Liver (tissue), 9 donors: ENCODE measurements around the gene U2AF2. TPM values are rescaled to one million over a fixed set of nuclear protein-coding genes. Genes with fewer than 3 reads are reported as not detected.

Experiments
- DNase-seq: peaks from one replicate; pipeline ENCODE4 v3.0.0-alpha.2; 2017; ENCODE audit warnings: low spot score
- H3K27ac ChIP-seq, 2 donors: one replicate each; pipeline ENCODE4 v1.7.0; 2013; ENCODE audit warnings: inconsistent platforms in 2 of 2, low read length in 2 of 2, control low read depth in 1 of 2, low read depth in 1 of 2, mild to moderate bottlenecking in 1 of 2
- H3K27me3 ChIP-seq, 4 donors: one replicate each; pipeline versions ENCODE4 v1.6.1 to v1.7.0; 2013; ENCODE audit warnings: low read length in 3 of 4, inconsistent platforms in 1 of 4, mild to moderate bottlenecking in 1 of 4, moderate library complexity in 1 of 4; ENCODE audit not compliant: control insufficient read depth in 4 of 4, insufficient read depth in 4 of 4
- H3K36me3 ChIP-seq, 4 donors: one replicate each; pipeline versions ENCODE4 v1.6.1 to v1.7.0; 2013; ENCODE audit warnings: low read length in 3 of 4, mild to moderate bottlenecking in 3 of 4, low read depth in 1 of 4, moderate library complexity in 1 of 4; ENCODE audit not compliant: control insufficient read depth in 4 of 4, insufficient read depth in 3 of 4
- H3K4me1 ChIP-seq, 4 donors: one replicate each; pipeline versions ENCODE4 v1.6.1 to v1.7.0; 2013; ENCODE audit warnings: low read length in 3 of 4, mild to moderate bottlenecking in 3 of 4, moderate library complexity in 1 of 4; ENCODE audit not compliant: control insufficient read depth in 4 of 4, insufficient read depth in 4 of 4
- H3K4me3 ChIP-seq, 3 donors: one replicate each; pipeline versions ENCODE4 v1.6.1 to v1.7.0; 2013; ENCODE audit warnings: low read length in 3 of 3, control low read depth in 1 of 3, low read depth in 1 of 3, mild to moderate bottlenecking in 1 of 3
- H3K9ac ChIP-seq, 2 donors: one replicate each; pipeline ENCODE4 v1.7.0; 2013; ENCODE audit warnings: low read length in 2 of 2, mild to moderate bottlenecking in 2 of 2, moderate library complexity in 2 of 2, control low read depth in 1 of 2, low read depth in 1 of 2
- H3K9me3 ChIP-seq, 4 donors: one replicate each; pipeline versions ENCODE4 v1.6.1 to v1.7.0; 2013; ENCODE audit warnings: low read length in 3 of 4; ENCODE audit not compliant: control insufficient read depth in 4 of 4
- EGR1 ChIP-seq, 2 donors: IDR thresholded peaks; 2 replicates each; pipeline ENCODE4 v1.6.1; 2016 to 2018; ENCODE audit warnings: antibody characterized with exemption in 2 of 2, low read depth in 2 of 2
- FOXA1 ChIP-seq: IDR thresholded peaks from 2 replicates; pipeline ENCODE4 v1.6.1; 2016; ENCODE audit warnings: antibody characterized with exemption
- FOXA2 ChIP-seq: IDR thresholded peaks from 2 replicates; pipeline ENCODE4 v1.6.1; 2016; ENCODE audit warnings: antibody characterized with exemption
- GABPA ChIP-seq, 2 donors: IDR thresholded peaks in 1 of 2; conservative IDR thresholded peaks in 1 of 2; 2 replicates each; pipeline ENCODE4 v1.6.1; 2016; ENCODE audit warnings: antibody characterized with exemption in 2 of 2, mild to moderate bottlenecking in 1 of 2, moderate library complexity in 1 of 2
- HNF4A ChIP-seq, 2 donors: conservative IDR thresholded peaks; 2 replicates each; pipeline ENCODE4 v1.6.1; 2016; ENCODE audit warnings: antibody characterized with exemption in 2 of 2, mild to moderate bottlenecking in 2 of 2
- HNF4G ChIP-seq: IDR thresholded peaks from 2 replicates; pipeline ENCODE4 v1.6.1; 2016; ENCODE audit warnings: antibody characterized with exemption
- JUND ChIP-seq, 2 donors: IDR thresholded peaks; 2 replicates each; pipeline ENCODE4 v1.6.1; 2016; ENCODE audit warnings: antibody characterized with exemption in 2 of 2
- NR2F2 ChIP-seq: IDR thresholded peaks from 2 replicates; pipeline ENCODE4 v1.6.1; 2016; ENCODE audit warnings: antibody characterized with exemption
- RAD21 ChIP-seq, 2 donors: IDR thresholded peaks; 2 replicates each; pipeline ENCODE4 v1.6.1; 2016; ENCODE audit warnings: antibody characterized with exemption in 2 of 2, mild to moderate bottlenecking in 2 of 2
- RXRA ChIP-seq, 2 donors: IDR thresholded peaks; 2 replicates each; pipeline ENCODE4 v1.6.1; 2017 to 2018; ENCODE audit warnings: antibody characterized with exemption in 2 of 2, mild to moderate bottlenecking in 1 of 2
- SP1 ChIP-seq: IDR thresholded peaks from 2 replicates; pipeline ENCODE4 v1.6.1; 2018; ENCODE audit warnings: antibody characterized with exemption, mild to moderate bottlenecking
- TAF1 ChIP-seq: conservative IDR thresholded peaks from 2 replicates; pipeline ENCODE4 v1.6.1; 2016; ENCODE audit warnings: antibody characterized with exemption, mild to moderate bottlenecking
- YY1 ChIP-seq: IDR thresholded peaks from 2 replicates; pipeline ENCODE4 v1.6.1; 2016; ENCODE audit warnings: antibody characterized with exemption, mild to moderate bottlenecking
- WGBS: extraction: QIAGEN DNeasy Blood & Tissue Kit; methylation state at CpG from one replicate; pipeline ENCODE4 v1.1.7; 2013; 5-methylcytosine and 5-hydroxymethylcytosine counted together
- polyA plus RNA-seq, 2 donors: library from polyadenylated mRNA; stranded (reverse) in 1 of 2; unstranded in 1 of 2; fragments of 200-250 nt in 1 of 2; fragments of >200 nt in 1 of 2; fragmentation: Nextera tagmentation in 1 of 2; extraction: Ambion mirVana in 1 of 2; gene quantifications; one replicate each; pipeline versions ENCODE4 v1.2.1 to v1.2.3, GENCODE V29; 2013 to 2015
- total RNA-seq, 2 donors: library from RNA; depleted of rRNA; stranded (reverse); fragments of >200 nt; gene quantifications; one replicate each; pipeline ENCODE4 v1.2.3, GENCODE V29; 2014
- TF ChIP-seq, protein P1 (sequence below): IDR thresholded peaks from 2 replicates; pipeline ENCODE4 v1.6.1; 2016; ENCODE audit warnings: antibody characterized with exemption, mild to moderate bottlenecking
- TF ChIP-seq, protein P2 (sequence below): IDR thresholded peaks from 2 replicates; pipeline ENCODE4 v1.6.1; 2016; ENCODE audit warnings: antibody characterized with exemption
- TF ChIP-seq, protein P3 (sequence below): IDR thresholded peaks from 2 replicates; pipeline ENCODE4 v1.6.1; 2016; ENCODE audit warnings: antibody characterized with exemption
- TF ChIP-seq, protein P4 (sequence below): fragments of 150-350 bp; IDR thresholded peaks from 2 replicates; pipeline ENCODE4 v1.5.1; 2017; ENCODE audit warnings: improper control_type of control experiment, low read depth, low read length; ENCODE audit not compliant: missing input control
- TF ChIP-seq, protein P5 (sequence below): IDR thresholded peaks from 2 replicates; pipeline ENCODE4 v1.6.1; 2016; ENCODE audit warnings: antibody characterized with exemption
- donor health status: healthy.
- donor health status: healthy.
- donor health status: healthy.
- donor health status: healthy.
- donor health status: healthy.

U2AF2 gene
- total and polyA plus RNA-seq, 4 donors = 8.6 to 66.6 (median 51.2) TPM

DNA sequence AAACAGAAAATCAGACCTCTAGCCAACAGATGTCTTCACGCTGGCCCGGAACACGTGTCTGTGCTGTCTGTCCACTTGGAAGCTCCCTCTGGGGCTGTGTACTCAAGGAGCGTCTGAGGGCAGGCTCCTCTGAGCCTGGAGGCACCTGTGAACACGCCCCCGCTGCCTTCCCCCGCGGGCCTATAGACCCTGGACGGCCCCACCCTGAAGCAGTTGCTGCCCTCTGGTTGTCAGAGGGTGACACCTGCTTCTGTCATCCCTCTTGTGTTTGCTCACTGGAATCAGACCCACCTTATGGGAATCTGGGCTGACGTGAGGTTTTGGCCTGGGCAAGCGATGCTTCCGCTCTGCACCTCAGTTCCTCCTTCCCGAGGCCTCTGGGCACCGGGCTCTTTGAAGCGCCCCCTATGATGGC lies 39.4 kb downstream of the U2AF2 start:
- no peak for DNase-seq
- H3K36me3 ChIP-seq = peaks cover 21 to 85% (median 34%) of the 10 kb centered on the region in 4 donors
- no peak overlapping the region for H3K27ac ChIP-seq
- H3K9me3 ChIP-seq = no peaks in the 10 kb centered on the region
- no peaks in the 10 kb centered on the region for H3K4me1 ChIP-seq
- no peaks in the 10 kb centered on the region for H3K27me3 ChIP-seq
- H3K4me3 ChIP-seq = no peak overlapping the region
- TF ChIP-seq, protein P1, sequence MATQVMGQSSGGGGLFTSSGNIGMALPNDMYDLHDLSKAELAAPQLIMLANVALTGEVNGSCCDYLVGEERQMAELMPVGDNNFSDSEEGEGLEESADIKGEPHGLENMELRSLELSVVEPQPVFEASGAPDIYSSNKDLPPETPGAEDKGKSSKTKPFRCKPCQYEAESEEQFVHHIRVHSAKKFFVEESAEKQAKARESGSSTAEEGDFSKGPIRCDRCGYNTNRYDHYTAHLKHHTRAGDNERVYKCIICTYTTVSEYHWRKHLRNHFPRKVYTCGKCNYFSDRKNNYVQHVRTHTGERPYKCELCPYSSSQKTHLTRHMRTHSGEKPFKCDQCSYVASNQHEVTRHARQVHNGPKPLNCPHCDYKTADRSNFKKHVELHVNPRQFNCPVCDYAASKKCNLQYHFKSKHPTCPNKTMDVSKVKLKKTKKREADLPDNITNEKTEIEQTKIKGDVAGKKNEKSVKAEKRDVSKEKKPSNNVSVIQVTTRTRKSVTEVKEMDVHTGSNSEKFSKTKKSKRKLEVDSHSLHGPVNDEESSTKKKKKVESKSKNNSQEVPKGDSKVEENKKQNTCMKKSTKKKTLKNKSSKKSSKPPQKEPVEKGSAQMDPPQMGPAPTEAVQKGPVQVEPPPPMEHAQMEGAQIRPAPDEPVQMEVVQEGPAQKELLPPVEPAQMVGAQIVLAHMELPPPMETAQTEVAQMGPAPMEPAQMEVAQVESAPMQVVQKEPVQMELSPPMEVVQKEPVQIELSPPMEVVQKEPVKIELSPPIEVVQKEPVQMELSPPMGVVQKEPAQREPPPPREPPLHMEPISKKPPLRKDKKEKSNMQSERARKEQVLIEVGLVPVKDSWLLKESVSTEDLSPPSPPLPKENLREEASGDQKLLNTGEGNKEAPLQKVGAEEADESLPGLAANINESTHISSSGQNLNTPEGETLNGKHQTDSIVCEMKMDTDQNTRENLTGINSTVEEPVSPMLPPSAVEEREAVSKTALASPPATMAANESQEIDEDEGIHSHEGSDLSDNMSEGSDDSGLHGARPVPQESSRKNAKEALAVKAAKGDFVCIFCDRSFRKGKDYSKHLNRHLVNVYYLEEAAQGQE = no peak
- TF ChIP-seq, protein P2, sequence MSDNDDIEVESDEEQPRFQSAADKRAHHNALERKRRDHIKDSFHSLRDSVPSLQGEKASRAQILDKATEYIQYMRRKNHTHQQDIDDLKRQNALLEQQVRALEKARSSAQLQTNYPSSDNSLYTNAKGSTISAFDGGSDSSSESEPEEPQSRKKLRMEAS = no peak
- TF ChIP-seq HNF4G = no peak
- TF ChIP-seq JUND (IDR thresholded peaks at IDR 0.05) = no peak
- TF ChIP-seq HNF4A (conservative IDR thresholded peaks at IDR 0.05) = no peak
- no peak for TF ChIP-seq RAD21 (IDR thresholded peaks at IDR 0.05)
- no peak for TF ChIP-seq EGR1 (IDR thresholded peaks at IDR 0.05; ENCODE audit: low read depth in 2 of 2)
- no peak for TF ChIP-seq TAF1
- no peak for TF ChIP-seq NR2F2
- TF ChIP-seq SP1 = no peak
- TF ChIP-seq GABPA (IDR thresholded peaks at IDR 0.05 in 1 of 2, conservative IDR thresholded peaks at IDR 0.05 in 1 of 2) = no peak
- no peak for TF ChIP-seq YY1
- no peak for TF ChIP-seq FOXA2
- no peak for TF ChIP-seq RXRA (IDR thresholded peaks at IDR 0.05)
- TF ChIP-seq, protein P3, sequence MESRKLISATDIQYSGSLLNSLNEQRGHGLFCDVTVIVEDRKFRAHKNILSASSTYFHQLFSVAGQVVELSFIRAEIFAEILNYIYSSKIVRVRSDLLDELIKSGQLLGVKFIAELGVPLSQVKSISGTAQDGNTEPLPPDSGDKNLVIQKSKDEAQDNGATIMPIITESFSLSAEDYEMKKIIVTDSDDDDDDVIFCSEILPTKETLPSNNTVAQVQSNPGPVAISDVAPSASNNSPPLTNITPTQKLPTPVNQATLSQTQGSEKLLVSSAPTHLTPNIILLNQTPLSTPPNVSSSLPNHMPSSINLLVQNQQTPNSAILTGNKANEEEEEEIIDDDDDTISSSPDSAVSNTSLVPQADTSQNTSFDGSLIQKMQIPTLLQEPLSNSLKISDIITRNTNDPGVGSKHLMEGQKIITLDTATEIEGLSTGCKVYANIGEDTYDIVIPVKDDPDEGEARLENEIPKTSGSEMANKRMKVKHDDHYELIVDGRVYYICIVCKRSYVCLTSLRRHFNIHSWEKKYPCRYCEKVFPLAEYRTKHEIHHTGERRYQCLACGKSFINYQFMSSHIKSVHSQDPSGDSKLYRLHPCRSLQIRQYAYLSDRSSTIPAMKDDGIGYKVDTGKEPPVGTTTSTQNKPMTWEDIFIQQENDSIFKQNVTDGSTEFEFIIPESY = no peak
- TF ChIP-seq, protein P4, sequence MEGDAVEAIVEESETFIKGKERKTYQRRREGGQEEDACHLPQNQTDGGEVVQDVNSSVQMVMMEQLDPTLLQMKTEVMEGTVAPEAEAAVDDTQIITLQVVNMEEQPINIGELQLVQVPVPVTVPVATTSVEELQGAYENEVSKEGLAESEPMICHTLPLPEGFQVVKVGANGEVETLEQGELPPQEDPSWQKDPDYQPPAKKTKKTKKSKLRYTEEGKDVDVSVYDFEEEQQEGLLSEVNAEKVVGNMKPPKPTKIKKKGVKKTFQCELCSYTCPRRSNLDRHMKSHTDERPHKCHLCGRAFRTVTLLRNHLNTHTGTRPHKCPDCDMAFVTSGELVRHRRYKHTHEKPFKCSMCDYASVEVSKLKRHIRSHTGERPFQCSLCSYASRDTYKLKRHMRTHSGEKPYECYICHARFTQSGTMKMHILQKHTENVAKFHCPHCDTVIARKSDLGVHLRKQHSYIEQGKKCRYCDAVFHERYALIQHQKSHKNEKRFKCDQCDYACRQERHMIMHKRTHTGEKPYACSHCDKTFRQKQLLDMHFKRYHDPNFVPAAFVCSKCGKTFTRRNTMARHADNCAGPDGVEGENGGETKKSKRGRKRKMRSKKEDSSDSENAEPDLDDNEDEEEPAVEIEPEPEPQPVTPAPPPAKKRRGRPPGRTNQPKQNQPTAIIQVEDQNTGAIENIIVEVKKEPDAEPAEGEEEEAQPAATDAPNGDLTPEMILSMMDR = no peak
- TF ChIP-seq FOXA1 = no peak
- TF ChIP-seq, protein P5, sequence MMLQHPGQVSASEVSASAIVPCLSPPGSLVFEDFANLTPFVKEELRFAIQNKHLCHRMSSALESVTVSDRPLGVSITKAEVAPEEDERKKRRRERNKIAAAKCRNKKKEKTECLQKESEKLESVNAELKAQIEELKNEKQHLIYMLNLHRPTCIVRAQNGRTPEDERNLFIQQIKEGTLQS = no peak
- 87% methylated on average over 15 of the region's 15 CpGs for whole genome bisulfite sequencing
- H3K9ac ChIP-seq = no peak overlapping the region
